ENCODE data around the gene CNTN4.
"Not testable (repeated sequence)": the region's sequence is repeated elsewhere in the genome, so short reads cannot be mapped to it uniquely, and the experiment has no call there.

Gene CNTN4

DNA sequence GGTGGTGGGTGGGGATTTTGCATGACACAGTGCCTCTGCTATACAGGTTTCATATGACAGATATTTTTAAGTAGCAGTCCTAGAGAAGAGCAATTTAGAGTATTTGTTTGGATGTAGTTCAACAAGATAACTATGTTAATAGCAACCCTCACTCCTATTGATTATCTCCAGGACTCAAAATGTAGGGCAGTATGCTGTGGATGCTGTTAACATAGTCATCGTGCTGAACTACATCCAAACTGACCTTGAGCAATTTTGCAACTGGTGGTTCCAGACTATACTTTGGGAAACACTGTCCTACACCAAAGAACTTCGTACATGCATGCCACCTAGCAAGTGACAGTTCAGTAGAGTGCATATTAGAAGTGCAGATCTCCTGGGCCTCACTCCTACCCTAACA, 893.9 kb downstream of the CNTN4 start:
- DNase-seq (ENCODE audit: low read depth), result no peak
- TF ChIP-seq, protein P1, sequence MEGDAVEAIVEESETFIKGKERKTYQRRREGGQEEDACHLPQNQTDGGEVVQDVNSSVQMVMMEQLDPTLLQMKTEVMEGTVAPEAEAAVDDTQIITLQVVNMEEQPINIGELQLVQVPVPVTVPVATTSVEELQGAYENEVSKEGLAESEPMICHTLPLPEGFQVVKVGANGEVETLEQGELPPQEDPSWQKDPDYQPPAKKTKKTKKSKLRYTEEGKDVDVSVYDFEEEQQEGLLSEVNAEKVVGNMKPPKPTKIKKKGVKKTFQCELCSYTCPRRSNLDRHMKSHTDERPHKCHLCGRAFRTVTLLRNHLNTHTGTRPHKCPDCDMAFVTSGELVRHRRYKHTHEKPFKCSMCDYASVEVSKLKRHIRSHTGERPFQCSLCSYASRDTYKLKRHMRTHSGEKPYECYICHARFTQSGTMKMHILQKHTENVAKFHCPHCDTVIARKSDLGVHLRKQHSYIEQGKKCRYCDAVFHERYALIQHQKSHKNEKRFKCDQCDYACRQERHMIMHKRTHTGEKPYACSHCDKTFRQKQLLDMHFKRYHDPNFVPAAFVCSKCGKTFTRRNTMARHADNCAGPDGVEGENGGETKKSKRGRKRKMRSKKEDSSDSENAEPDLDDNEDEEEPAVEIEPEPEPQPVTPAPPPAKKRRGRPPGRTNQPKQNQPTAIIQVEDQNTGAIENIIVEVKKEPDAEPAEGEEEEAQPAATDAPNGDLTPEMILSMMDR (conservative IDR thresholded peaks at IDR 0.05; ENCODE audit: low read depth, low read length), result no peak
- H3K4me3 ChIP-seq (ENCODE audit: low read depth, low read length), result no peak overlapping the region

DNA sequence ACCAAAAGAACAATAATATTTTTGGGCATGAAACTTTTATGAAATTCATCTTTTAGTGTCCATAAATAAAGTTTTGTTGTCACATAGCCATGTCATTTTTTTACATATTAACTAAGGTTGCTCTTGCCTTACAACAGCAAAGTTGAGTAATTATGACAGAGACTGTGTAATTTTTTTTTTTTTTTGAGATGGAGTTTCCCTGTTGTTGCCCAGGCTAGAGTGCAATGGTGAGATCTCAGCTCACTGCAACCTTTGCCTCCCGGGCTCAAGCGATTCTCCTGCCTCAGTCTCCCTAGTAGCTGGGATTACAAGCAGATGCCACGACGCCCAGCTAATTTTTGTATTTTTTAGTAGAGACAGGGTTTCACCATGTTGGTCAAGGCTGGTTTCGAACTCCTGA, 894.5 kb downstream of the CNTN4 start:
- DNase-seq (ENCODE audit: low read depth); H3K4me3 ChIP-seq (ENCODE audit: low read depth, low read length): not testable (repeated sequence)

DNA sequence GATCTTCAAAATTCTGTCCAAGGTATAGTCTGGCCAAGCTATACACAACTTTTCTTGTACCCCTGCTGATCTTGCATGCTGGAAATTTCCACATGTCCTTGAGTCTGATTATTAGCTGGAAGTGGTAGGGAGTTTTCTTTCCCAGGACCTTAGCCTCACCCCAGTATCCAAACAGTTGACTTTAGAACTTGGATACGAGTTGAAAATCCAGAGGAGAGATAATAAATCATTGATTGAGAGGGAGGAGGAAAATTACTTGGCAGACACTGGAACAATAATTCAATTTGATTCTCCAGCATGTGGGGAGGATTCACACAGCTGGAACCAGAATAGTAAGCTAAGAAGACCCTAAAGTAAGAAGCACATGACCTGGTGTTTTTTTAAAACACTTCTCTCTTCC, 895.1 kb downstream of the CNTN4 start:
- TF ChIP-seq, protein P1 (conservative IDR thresholded peaks at IDR 0.05; ENCODE audit: low read depth, low read length), result no peak
- DNase-seq (ENCODE audit: low read depth), result no peak
- H3K4me3 ChIP-seq (ENCODE audit: low read depth, low read length), result no peak overlapping the region

DNA sequence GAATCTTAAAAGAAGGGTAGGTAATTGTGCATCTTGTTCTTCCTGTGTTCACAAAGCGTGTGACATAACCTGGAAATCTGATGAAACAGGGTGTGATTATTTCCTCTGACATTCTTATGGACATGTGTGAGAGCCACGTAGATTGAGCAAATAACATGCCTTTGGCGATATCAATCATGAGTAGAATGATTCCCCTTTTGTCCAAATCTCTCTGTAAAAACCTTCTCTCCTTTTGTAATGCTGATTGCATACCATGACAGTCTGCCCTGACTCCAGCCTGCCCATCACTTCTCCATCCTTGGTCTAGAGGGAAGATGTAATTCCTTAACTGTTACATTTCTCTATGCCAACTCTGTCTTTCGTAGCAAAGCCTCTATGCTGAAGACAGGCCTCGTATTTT, 896.5 kb downstream of the CNTN4 start:
- TF ChIP-seq, protein P1 (conservative IDR thresholded peaks at IDR 0.05; ENCODE audit: low read depth, low read length), result no peak
- H3K4me3 ChIP-seq (ENCODE audit: low read depth, low read length), result no peak overlapping the region
- no peak for DNase-seq (ENCODE audit: low read depth)

DNA sequence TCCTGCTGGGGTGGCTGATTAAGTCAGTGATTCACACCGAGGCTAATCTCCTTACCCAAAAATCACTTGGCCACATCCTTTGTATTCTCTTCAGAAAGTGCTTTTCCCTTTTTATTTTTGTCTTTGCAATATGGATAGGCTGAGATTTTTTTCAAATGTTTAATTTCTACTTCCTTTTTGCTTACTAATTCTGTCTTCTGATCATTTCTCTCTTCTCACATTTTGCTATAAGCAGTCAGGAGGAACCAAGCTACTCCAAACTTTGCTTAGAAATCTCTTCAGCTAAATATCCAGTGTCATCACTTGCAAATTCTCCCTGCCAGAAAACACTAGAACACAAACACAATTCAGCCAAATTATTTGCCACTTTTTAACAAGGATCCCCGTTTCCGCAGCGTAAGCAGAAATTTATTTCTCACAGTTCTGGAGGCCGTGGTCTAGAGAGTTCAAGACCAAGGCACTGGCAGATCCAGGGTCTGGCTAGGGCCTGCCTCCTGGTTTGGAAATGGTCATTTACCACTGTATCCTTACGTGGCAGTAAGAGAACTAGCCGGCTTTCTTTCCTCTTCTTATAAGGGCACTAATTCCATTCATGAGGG, 906.6 kb downstream of the CNTN4 start:
- no peak overlapping the region for H3K4me3 ChIP-seq (ENCODE audit: low read depth, low read length)
- TF ChIP-seq, protein P1 (conservative IDR thresholded peaks at IDR 0.05; ENCODE audit: low read depth, low read length), result no peak
- DNase-seq (ENCODE audit: low read depth), result no peak

DNA sequence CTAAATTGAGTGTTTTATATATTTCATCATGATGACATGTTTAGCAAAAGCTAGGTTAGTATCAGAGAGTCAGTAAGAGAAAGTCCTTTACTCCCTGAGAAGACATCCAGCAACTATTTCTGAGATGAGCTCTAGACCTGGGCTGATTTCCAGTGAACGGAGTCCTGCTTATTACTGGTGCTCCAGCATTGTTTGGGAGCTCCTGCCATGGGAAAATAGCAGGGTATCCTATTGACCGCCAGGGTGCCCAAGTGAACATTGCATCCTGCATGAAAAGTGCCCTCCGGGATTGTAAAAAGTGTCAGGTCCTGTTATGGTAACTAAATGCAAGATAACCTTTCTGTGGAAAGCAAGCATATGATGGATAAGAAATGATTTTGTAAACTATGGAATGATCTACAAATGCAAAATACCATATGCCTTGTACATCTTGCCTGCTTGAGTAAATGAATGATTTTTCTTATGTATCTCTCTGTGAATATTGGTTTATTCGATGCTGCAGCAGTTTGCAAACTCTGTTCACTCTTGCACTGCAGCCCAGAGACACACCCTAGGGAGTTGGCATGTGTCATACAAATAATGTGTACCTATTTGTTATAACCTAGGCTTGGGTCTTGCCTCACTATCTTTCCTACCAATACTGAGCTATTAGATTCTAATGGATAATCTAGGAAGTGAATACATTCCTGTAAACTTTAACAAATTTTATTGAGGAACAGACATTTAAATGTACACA, 914.8 kb downstream of the CNTN4 start:
- TF ChIP-seq, protein P1 (conservative IDR thresholded peaks at IDR 0.05; ENCODE audit: low read depth, low read length), result no peak
- H3K4me3 ChIP-seq (ENCODE audit: low read depth, low read length), result no peak overlapping the region
- DNase-seq (ENCODE audit: low read depth), result no peak

DNA sequence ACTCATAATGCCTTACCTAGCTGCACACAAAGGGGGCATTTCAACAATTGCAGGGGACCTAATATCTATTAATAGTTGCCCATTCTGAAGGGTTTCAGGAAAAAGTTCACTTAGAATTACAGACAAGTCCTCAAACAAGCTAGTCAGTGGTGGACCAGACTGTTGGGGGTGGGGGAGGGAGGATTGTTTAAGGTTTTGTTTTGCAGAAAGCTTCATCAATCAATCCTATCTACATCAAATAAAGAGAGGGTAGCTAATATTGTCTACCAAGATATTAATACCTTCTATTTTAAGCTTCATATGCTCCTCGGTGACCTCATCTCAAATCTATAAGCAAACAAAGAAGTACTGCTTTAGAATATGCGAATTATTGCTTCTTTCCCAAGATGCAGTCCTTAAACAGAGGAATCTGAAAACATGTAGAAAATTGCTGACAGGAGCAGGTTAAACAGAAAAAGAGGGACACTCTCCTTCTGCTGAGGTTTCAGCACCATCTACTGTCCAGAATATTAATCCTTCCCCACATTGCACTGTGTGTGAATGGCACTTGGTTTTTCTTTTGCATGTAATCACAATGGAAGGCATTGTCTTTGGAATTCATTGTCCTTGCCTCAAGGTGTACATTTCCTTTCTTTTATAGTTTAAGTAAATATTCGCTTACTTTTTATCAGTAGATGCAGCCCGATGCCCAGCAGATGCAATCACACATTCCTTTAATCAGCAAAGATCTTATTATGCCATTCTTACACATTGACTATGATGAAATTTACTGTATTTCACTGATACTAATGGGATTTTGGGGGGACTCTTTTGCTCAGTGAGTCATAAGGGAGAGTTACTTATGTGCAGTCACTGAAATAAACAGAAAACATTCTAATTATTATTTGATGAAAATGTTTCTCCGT, 916.8 kb downstream of the CNTN4 start:
- TF ChIP-seq, protein P1 (conservative IDR thresholded peaks at IDR 0.05; ENCODE audit: low read depth, low read length), result peak; percentile 31
- peak; percentile 30 for DNase-seq (ENCODE audit: low read depth)
- no peak overlapping the region for H3K4me3 ChIP-seq (ENCODE audit: low read depth, low read length)

Data from choroid plexus epithelial cell (primary cell).